MM.1S (cell line): Measurements from ENCODE around the gene ADGRE2.

Source experiments
- DNase-seq: peaks from one replicate; pipeline ENCODE4 v3.0.0-alpha.2; 2015
- H2AFZ ChIP-seq: fragments of 300-600 bp; sonication (generic); 2 replicates; pipeline ENCODE4 v1.6.0; 2016; ENCODE audit warnings: antibody characterized with exemption, low read length
- H3F3A ChIP-seq: fragments of 300-600 bp; sonication (generic); 2 replicates; pipeline ENCODE4 v1.6.1; 2016; ENCODE audit warnings: mild to moderate bottlenecking, antibody characterized with exemption, low read length, moderate library complexity, mixed read lengths; ENCODE audit not compliant: insufficient read depth
- H3K27ac ChIP-seq: fragments of 300-600 bp; sonication (generic); 2 replicates; pipeline ENCODE4 v1.5.1; 2016; ENCODE audit warnings: mild to moderate bottlenecking, low read length
- H3K27me3 ChIP-seq: fragments of 300-600 bp; sonication (generic); replicated peaks from 2 replicates; pipeline ENCODE4 v1.6.0; 2016; ENCODE audit warnings: low read length; ENCODE audit not compliant: insufficient read depth
- H3K36me3 ChIP-seq: fragments of 300-600 bp; sonication (generic); replicated peaks from 2 replicates; pipeline ENCODE4 v1.6.1; 2016; ENCODE audit warnings: mild to moderate bottlenecking, low read length, mixed read lengths; ENCODE audit not compliant: insufficient read depth
- H3K4me1 ChIP-seq: fragments of 300-600 bp; sonication (generic); 2 replicates; pipeline ENCODE4 v1.6.1; 2016; ENCODE audit warnings: low read length, mixed read lengths
- H3K4me2 ChIP-seq: fragments of 300-600 bp; sonication (generic); 2 replicates; pipeline ENCODE4 v1.6.0; 2016; ENCODE audit warnings: low read depth, low read length
- H3K4me3 ChIP-seq: fragments of 300-600 bp; sonication (generic); 2 replicates; pipeline ENCODE4 v1.5.1; 2016; ENCODE audit warnings: low read length, mixed read lengths
- H3K79me2 ChIP-seq: fragments of 300-600 bp; sonication (generic); 2 replicates; pipeline ENCODE4 v1.6.1; 2016; ENCODE audit warnings: mixed run types, low read length, mixed read lengths
- H3K9ac ChIP-seq: fragments of 300-600 bp; sonication (generic); 2 replicates; pipeline ENCODE4 v1.6.1; 2016; ENCODE audit warnings: low read length, mixed read lengths
- H3K9me2 ChIP-seq: fragments of 300-600 bp; sonication (generic); replicated peaks from 2 replicates; pipeline ENCODE4 v1.6.1; 2016; ENCODE audit warnings: mild to moderate bottlenecking, low read length, mixed read lengths; ENCODE audit not compliant: insufficient read depth
- H3K9me3 ChIP-seq: fragments of 300-600 bp; sonication (generic); replicated peaks from 2 replicates; pipeline ENCODE4 v1.6.1; 2016; ENCODE audit warnings: mild to moderate bottlenecking, low read length, mixed read lengths; ENCODE audit not compliant: insufficient read depth
- H4K20me1 ChIP-seq: fragments of 300-600 bp; sonication (generic); 2 replicates; pipeline ENCODE4 v1.6.1; 2016; ENCODE audit warnings: mild to moderate bottlenecking, low read length, moderate library complexity, mixed read lengths; ENCODE audit not compliant: insufficient read depth
- CTCF ChIP-seq: fragments of 300-600 bp; sonication (generic); IDR thresholded peaks from 2 replicates; pipeline ENCODE4 v1.5.1; 2016; ENCODE audit warnings: antibody characterized with exemption, low read length, mixed read lengths
- EZH2 ChIP-seq: fragments of 300-600 bp; sonication (generic); optimal IDR thresholded peaks from 2 replicates; pipeline ENCODE3; 2017; ENCODE audit warnings: low read depth, mild to moderate bottlenecking, antibody characterized with exemption, low read length, mixed read lengths
- EZH2phosphoT487 ChIP-seq: fragments of 300-600 bp; sonication (generic); IDR thresholded peaks from 2 replicates; pipeline ENCODE4 v1.6.1; 2018; ENCODE audit warnings: antibody characterized with exemption, low read length

ADGRE2 gene

GRCh38 chr19:14804765-14805164 is 26.4 kb upstream of the ADGRE2 start:
- peaks cover 70% of the 10 kb centered on the region for H3K27me3 ChIP-seq
- DNase-seq = no peak
- H3K27ac ChIP-seq = no peak overlapping the region
- no peak overlapping the region for H3K4me2 ChIP-seq
- no peaks in the 10 kb centered on the region for H3K9me2 ChIP-seq
- no peaks in the 10 kb centered on the region for H3K79me2 ChIP-seq
- no peak overlapping the region for H3K4me3 ChIP-seq
- no peaks in the 10 kb centered on the region for H3F3A ChIP-seq
- no peak overlapping the region for H3K9ac ChIP-seq
- TF ChIP-seq EZH2phosphoT487 (no peak), EZH2 (no peak), CTCF (no peak)
- H3K9me3 ChIP-seq = no peaks in the 10 kb centered on the region
- no peak overlapping the region for H2AFZ ChIP-seq
- H4K20me1 ChIP-seq = no peaks in the 10 kb centered on the region
- H3K36me3 ChIP-seq = no peaks in the 10 kb centered on the region
- no peaks in the 10 kb centered on the region for H3K4me1 ChIP-seq

GRCh38 chr19:14798760-14799159 is 20.4 kb upstream of the ADGRE2 start:
- Histone ChIP-seq H4K20me1 (no peaks in the 10 kb centered on the region), H3F3A (no peaks in the 10 kb centered on the region), H2AFZ (no peak overlapping the region)

GRCh38 chr19:14796021-14796420 is 17.7 kb upstream of the ADGRE2 start:
- H3K4me1 ChIP-seq = no peaks in the 10 kb centered on the region
- H3K27me3 ChIP-seq = peaks cover 87% of the 10 kb centered on the region
- H3K27ac ChIP-seq = no peak overlapping the region
- H2AFZ ChIP-seq = no peak overlapping the region
- no peaks in the 10 kb centered on the region for H3K36me3 ChIP-seq
- H3K9me3 ChIP-seq = no peaks in the 10 kb centered on the region
- no peak for DNase-seq
- H3K79me2 ChIP-seq = no peaks in the 10 kb centered on the region
- no peak for TF ChIP-seq CTCF
- no peak for TF ChIP-seq EZH2phosphoT487
- TF ChIP-seq EZH2 = no peak
- H3K4me3 ChIP-seq = no peak overlapping the region
- H4K20me1 ChIP-seq = no peaks in the 10 kb centered on the region
- H3F3A ChIP-seq = no peaks in the 10 kb centered on the region
- H3K4me2 ChIP-seq = no peak overlapping the region
- no peak overlapping the region for H3K9ac ChIP-seq
- no peaks in the 10 kb centered on the region for H3K9me2 ChIP-seq

More at GRCh38 chr19:14798760-14799159, 20.4 kb upstream of the ADGRE2 start:
- H3K4me2 ChIP-seq = no peak overlapping the region
- H3K4me3 ChIP-seq = no peak overlapping the region
- no peaks in the 10 kb centered on the region for H3K79me2 ChIP-seq
- H3K27me3 ChIP-seq = peaks cover 81% of the 10 kb centered on the region
- H3K27ac ChIP-seq = no peak overlapping the region
- no peak overlapping the region for H3K9ac ChIP-seq
- no peaks in the 10 kb centered on the region for H3K9me2 ChIP-seq
- TF ChIP-seq CTCF (no peak), EZH2phosphoT487 (no peak), EZH2 (no peak)
- no peaks in the 10 kb centered on the region for H3K9me3 ChIP-seq
- H3K4me1 ChIP-seq = no peaks in the 10 kb centered on the region
- DNase-seq = no peak
- no peaks in the 10 kb centered on the region for H3K36me3 ChIP-seq
